Stimulated activated CD8-positive, alpha-beta memory T cell treated with anti-CD3 and anti-CD28 coated beads, Interleukin-2, amount 100 ng/mL, for 1 hour (primary cell): ENCODE results near the gene TTC14.

Experiments
- DNase-seq, 2 donors: peaks; one replicate each; pipeline ENCODE4 v3.0.0-alpha.2; 2020; ENCODE audit warnings: low read depth in 2 of 2

TTC14 gene

GRCh38 chr3:180633722-180634121 is 31.8 kb downstream of the TTC14 start:
- DNase-seq = no peak

- DNase-seq = no peak
Observed at GRCh38 chr3:180640987-180641386, 39.0 kb downstream of the TTC14 start.

GRCh38 chr3:180646187-180646790 is 44.3 kb downstream of the TTC14 start:
- no peak for DNase-seq

- DNase-seq = no peak
Observed at GRCh38 chr3:180656406-180656805, 54.4 kb downstream of the TTC14 start.

- DNase-seq = no peak
Observed at GRCh38 chr3:180657094-180657493, 55.1 kb downstream of the TTC14 start.
